Fibroblast of villous mesenchyme (primary cell): ENCODE data around the gene USP9X. TPM values are rescaled to one million over a fixed set of nuclear protein-coding genes. Genes with fewer than 3 reads are reported as not detected.

Source experiments
- DNase-seq: peaks from one replicate; pipeline ENCODE4 v3.0.0-alpha.2; 2010; ENCODE audit warnings: low read depth
- H3K4me3 ChIP-seq: 2 replicates; pipeline ENCODE4 v1.5.1; 2011; ENCODE audit warnings: low read depth, mild to moderate bottlenecking, low read length
- CTCF ChIP-seq: IDR thresholded peaks from 2 replicates; pipeline ENCODE4 v1.5.1; 2012; ENCODE audit warnings: low read depth, mild to moderate bottlenecking, low read length; ENCODE audit not compliant: insufficient read depth
- total RNA-seq: library from RNA; depleted of rRNA; stranded (reverse); fragments of >200 nt; gene quantifications from 2 replicates; pipeline ENCODE4 v1.2.3, GENCODE V29; 2012

The USP9X gene
- total RNA-seq, 1 donor, result 180 TPM

- no peak for TF ChIP-seq CTCF
- no peak overlapping the region for H3K4me3 ChIP-seq
- no peak for DNase-seq
Measured at GRCh38 chrX:41131766-41132165, 46.5 kb downstream of the USP9X start.

- TF ChIP-seq CTCF, result no peak
- H3K4me3 ChIP-seq, result no peak overlapping the region
- no peak for DNase-seq
Measured at GRCh38 chrX:41133551-41133950, 48.3 kb downstream of the USP9X start.

GRCh38 chrX:41137589-41137988 is 52.3 kb downstream of the USP9X start:
- DNase-seq, result no peak
- no peak overlapping the region for H3K4me3 ChIP-seq
- TF ChIP-seq CTCF, result peak; percentile 47

- TF ChIP-seq CTCF, result no peak
- no peak overlapping the region for H3K4me3 ChIP-seq
- DNase-seq, result peak; percentile 51
Measured at GRCh38 chrX:41142130-41142910, 57.1 kb downstream of the USP9X start.

GRCh38 chrX:41144873-41145272 is 59.6 kb downstream of the USP9X start:
- H3K4me3 ChIP-seq, result no peak overlapping the region
- no peak for DNase-seq
- TF ChIP-seq CTCF, result no peak

- TF ChIP-seq CTCF, result peak; percentile 9
- peak; percentile 91 for DNase-seq
- no peak overlapping the region for H3K4me3 ChIP-seq
Measured at GRCh38 chrX:41145920-41146608, 60.8 kb downstream of the USP9X start.
